ENCODE data around the gene SPACA1. TPM values are rescaled to one million over a fixed set of nuclear protein-coding genes. Genes with fewer than 3 reads are reported as not detected.
"Not testable (repeated sequence)": the region's sequence is repeated elsewhere in the genome, so short reads cannot be mapped to it uniquely, and the experiment has no call there.

Gene SPACA1, protein sequence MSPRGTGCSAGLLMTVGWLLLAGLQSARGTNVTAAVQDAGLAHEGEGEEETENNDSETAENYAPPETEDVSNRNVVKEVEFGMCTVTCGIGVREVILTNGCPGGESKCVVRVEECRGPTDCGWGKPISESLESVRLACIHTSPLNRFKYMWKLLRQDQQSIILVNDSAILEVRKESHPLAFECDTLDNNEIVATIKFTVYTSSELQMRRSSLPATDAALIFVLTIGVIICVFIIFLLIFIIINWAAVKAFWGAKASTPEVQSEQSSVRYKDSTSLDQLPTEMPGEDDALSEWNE
- total RNA-seq = not detected in 2 replicates

DNA sequence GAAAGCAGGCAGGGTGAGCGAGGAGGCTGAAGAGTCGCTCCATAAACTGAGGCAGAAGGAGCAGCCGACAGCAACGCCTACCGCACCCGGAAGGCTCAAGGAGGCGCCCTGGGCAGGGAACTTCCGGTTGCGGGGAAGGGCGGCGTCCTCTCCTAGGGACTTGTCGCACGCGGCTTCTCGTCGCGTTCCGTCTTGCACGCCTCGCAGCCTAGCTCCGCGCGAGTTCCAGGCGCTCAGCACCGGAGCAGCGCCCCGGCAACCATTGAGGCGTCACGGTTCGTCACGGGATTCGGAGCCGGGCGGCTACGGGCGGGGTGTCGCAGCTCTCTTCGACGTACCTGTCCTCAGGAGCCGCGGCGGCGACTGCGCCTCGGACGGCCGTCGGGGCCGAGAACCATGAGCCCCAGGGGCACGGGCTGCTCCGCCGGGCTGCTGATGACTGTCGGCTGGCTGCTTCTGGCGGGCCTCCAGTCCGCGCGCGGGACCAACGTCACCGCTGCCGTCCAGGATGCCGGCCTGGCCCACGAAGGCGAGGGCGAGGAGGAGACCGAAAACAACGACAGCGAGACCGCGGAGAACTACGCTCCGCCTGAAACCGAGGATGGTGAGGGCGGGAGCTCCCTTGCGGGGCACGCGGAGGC, at the start of gene SPACA1:
Gene SPACA1, plus strand, starts transcription at position 332 of the 641 bp plus-strand sequence. Its CDS starts 65 bp downstream, at position 397.
- H3K4me3 ChIP-seq (ENCODE audit: low read depth, low read length) = no peak within 1 kb of the TSS
- no peak for DNase-seq (ENCODE audit: low read depth)
- TF ChIP-seq, protein P1, sequence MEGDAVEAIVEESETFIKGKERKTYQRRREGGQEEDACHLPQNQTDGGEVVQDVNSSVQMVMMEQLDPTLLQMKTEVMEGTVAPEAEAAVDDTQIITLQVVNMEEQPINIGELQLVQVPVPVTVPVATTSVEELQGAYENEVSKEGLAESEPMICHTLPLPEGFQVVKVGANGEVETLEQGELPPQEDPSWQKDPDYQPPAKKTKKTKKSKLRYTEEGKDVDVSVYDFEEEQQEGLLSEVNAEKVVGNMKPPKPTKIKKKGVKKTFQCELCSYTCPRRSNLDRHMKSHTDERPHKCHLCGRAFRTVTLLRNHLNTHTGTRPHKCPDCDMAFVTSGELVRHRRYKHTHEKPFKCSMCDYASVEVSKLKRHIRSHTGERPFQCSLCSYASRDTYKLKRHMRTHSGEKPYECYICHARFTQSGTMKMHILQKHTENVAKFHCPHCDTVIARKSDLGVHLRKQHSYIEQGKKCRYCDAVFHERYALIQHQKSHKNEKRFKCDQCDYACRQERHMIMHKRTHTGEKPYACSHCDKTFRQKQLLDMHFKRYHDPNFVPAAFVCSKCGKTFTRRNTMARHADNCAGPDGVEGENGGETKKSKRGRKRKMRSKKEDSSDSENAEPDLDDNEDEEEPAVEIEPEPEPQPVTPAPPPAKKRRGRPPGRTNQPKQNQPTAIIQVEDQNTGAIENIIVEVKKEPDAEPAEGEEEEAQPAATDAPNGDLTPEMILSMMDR (conservative IDR thresholded peaks at IDR 0.05; ENCODE audit: low read depth, low read length) = no peak

DNA sequence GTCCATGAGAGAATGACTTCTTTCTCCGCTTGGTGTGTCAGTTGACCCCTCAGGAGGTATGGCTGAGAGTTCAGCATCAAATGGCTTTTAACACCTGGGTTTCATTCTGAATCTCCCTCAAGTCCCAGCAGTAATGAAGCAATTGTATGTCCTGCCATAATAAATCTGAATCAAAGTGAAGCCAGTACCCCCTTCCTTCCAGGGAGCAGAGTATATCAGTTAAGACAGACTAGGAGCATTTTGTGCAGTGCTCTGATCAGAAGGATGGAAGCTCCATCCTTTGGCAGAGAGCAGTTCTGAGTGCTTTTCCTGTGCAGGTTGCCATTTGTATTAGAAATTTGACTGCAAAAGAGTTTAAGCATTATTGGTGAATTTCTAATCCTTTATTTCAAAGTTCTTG, 46.9 kb upstream of the SPACA1 start:
- TF ChIP-seq, protein P1 (conservative IDR thresholded peaks at IDR 0.05; ENCODE audit: low read depth, low read length) = no peak
- DNase-seq (ENCODE audit: low read depth) = no peak
- H3K4me3 ChIP-seq (ENCODE audit: low read depth, low read length) = no peak overlapping the region

DNA sequence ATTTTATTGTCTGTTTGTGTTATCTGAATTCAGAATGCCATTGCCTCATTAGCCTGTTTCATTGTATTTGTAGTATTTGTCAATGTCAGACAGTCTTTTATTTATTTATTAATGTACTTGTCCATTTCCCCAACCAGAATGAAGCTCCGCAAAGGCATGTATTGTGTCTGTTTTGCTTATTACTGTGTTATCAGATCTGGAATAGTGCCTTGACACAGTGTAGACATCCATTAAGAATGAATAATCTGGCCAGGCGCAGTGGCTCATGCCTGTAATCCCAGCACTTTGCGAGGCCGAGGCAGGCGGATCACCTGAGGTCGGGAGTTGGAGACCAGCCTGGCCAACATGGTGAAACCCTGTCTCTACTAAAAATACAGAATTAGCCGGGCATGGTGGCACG, 46.4 kb upstream of the SPACA1 start:
- DNase-seq (ENCODE audit: low read depth); H3K4me3 ChIP-seq (ENCODE audit: low read depth, low read length): not testable (repeated sequence)

DNA sequence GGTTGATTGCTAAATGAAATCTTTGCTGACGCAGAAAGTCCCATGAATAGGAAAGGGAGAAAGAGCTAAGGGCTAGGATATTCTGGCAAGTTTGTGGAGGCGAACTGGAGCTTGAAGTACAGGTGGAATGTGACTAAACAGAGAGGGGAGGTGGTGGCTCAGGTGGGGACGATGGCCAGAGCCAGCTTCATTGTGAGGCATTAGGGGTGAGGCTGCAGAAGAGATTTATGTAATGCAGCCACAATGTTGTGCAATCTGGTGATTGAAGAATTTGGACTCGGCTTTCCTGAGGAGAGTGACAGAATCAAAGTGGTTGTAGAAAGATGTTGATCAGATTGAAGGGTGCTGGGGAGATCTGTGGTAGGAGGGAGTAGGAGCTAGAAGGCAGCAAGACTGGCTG, 42.9 kb upstream of the SPACA1 start:
- TF ChIP-seq, protein P1 (conservative IDR thresholded peaks at IDR 0.05; ENCODE audit: low read depth, low read length) = no peak
- no peak overlapping the region for H3K4me3 ChIP-seq (ENCODE audit: low read depth, low read length)
- DNase-seq (ENCODE audit: low read depth) = no peak

DNA sequence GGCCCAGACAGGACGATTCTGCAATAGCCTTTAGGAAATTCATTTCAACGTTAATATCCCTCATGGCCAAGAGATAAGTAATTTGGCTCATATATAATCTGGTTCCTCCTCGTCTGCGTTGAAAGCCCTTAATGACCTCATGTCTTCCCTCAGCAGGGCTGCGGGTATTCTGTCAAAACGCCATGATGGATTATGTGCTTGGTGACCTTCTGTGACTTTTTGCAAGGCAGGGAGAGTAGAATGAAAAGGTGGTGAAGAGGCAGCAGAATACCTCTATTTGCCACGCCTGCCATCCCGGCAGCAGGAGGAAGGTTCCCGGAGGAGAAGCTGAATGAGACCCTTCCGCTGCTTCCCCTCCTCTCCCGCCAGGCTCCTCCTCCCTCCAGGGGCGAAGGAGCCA, 41.1 kb upstream of the SPACA1 start:
- no peak for DNase-seq (ENCODE audit: low read depth)
- H3K4me3 ChIP-seq (ENCODE audit: low read depth, low read length) = no peak overlapping the region

DNA sequence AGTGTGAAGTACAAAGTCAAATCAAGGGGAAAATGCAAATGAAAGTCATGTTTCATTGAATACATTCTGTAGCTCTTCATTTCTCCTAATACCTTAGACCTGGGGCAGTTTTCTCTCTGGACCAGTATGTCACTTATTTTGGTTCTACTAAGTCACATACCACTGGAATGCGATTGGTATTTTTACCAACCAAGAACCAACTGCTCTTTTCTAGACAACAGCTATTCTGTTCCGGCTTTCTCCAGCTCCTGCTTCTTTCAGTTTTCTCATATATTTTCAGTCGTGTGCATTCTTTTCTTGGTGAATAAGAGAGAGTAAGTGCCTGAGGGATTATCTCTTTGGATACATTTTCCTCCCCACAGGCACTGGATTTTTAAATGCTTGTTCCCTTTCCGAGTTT, 39.2 kb upstream of the SPACA1 start:
- peak overlapping the region; percentile 37 for H3K4me3 ChIP-seq (ENCODE audit: low read depth, low read length)
- TF ChIP-seq, protein P1 (conservative IDR thresholded peaks at IDR 0.05; ENCODE audit: low read depth, low read length) = no peak
- DNase-seq (ENCODE audit: low read depth) = peak; percentile 71

More for the DNA sequence above, 41.1 kb upstream of the SPACA1 start:
- TF ChIP-seq, protein P1 (conservative IDR thresholded peaks at IDR 0.05; ENCODE audit: low read depth, low read length) = no peak

DNA sequence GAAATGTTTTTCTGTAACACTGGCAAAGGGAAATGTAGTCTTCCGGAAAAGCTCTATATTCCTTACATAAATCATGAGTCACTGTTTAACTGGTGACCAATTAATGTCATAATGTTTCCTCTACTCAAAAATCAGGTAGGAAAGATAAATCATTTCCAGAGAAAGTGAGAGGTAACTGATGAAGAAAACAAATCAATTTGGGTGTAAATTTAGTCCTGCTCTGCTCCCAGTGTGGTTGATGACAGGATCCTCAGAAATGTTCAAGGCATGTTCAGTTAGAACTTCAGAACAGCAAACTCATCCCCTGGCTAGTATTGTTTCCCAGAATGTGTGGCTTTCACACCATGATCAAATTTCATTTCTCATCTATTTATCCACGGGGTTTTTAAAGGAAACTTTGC, 38.8 kb upstream of the SPACA1 start:
- H3K4me3 ChIP-seq (ENCODE audit: low read depth, low read length) = peak overlapping the region; percentile 37
- TF ChIP-seq, protein P1 (conservative IDR thresholded peaks at IDR 0.05; ENCODE audit: low read depth, low read length) = no peak
- peak; percentile 84 for DNase-seq (ENCODE audit: low read depth)
